Measurements from ENCODE around the gene POLE3. TPM values are rescaled to one million over a fixed set of nuclear protein-coding genes. Genes with fewer than 3 reads are reported as not detected.

The POLE3 gene, protein sequence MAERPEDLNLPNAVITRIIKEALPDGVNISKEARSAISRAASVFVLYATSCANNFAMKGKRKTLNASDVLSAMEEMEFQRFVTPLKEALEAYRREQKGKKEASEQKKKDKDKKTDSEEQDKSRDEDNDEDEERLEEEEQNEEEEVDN
- total RNA-seq (46.1 and 50.3 TPM in 2 replicates), polyA plus RNA-seq (60.7 and 97.8 TPM in 2 replicates), polyA minus RNA-seq (41.2 and 53.9 TPM in 2 replicates)
- total RNA-seq (2013) = 69.2 TPM

- H3K27me3 Mint-ChIP-seq = no peaks in the 10 kb centered on the region
- intact Hi-C loops (cut with micrococcal nuclease) = loop anchor here (1.0 to 10.0 kb wide), 7 partner anchors 9 to 256 kb away; partner anchors contain the start of genes ALAD, CDC26, HDHD3 and PRPF4
- WGBS (ENCODE audit: insufficient coverage) = under 1% methylated on average over 61 of the region's 61 CpGs
- H3K4me3 Mint-ChIP-seq = peak within 1 kb of the TSS; percentile 100
- ChIA-PET POLR2A (interaction anchor here (0.5 to 3.2 kb wide), 11 partner anchors 10 to 248 kb away, joined by 3 to 44 read pairs (median 6); partner anchors contain the start of genes ALAD, CDC26, FKBP15 and HDHD3), CTCF (interaction anchor here (0.6 to 3.8 kb wide), 17 partner anchors 9 to 248 kb away, joined by 3 to 46 read pairs (median 5); partner anchors contain the start of genes ALAD, CDC26 and PRPF4)
- H3K9me3 ChIP-seq (ENCODE audit: control extremely low read depth in 1 of 3, control insufficient read depth in 2 of 3, insufficient read depth in 1 of 3, low read length in 2 of 3) = no peaks in the 10 kb centered on the region
- H3K4me2 ChIP-seq (replicated peaks; ENCODE audit: low read depth, low read length, poor library complexity, severe bottlenecking) = peak within 1 kb of the TSS; percentile 85
- peak within 1 kb of the TSS; percentile 100 for H3K27ac Mint-ChIP-seq
- peak within 1 kb of the TSS; percentile 92 to 97 for H3K27ac ChIP-seq (ENCODE audit: low read length in 2 of 2)
- H3K9ac ChIP-seq (ENCODE audit: low read length) = peak within 1 kb of the TSS; percentile 93
- peaks cover 21% of the 10 kb centered on the region for H3K79me2 ChIP-seq (ENCODE audit: control insufficient read depth, insufficient read depth, low read length)
- H3K4me1 ChIP-seq (ENCODE audit: control insufficient read depth in 2 of 2, insufficient read depth in 2 of 2, low read length in 2 of 2) = peaks cover 8 to 17% of the 10 kb centered on the region in 2 donors
- H3K4me3 ChIP-seq (ENCODE audit: control extremely low read depth in 1 of 5, extremely low read depth in 1 of 5, insufficient read depth in 1 of 5, low read depth in 2 of 5, low read length in 4 of 5) = peak within 1 kb of the TSS; percentile 74 to 100 (median 97)
- H3K27me3 ChIP-seq (replicated peaks in 1 of 4; ENCODE audit: control extremely low read depth in 1 of 4, control insufficient read depth in 3 of 4, insufficient read depth in 4 of 4, low read length in 3 of 4) = no peaks in the 10 kb centered on the region
- no peaks in the 10 kb centered on the region for H4K20me1 ChIP-seq (ENCODE audit: control insufficient read depth, insufficient read depth, low read length, poor library complexity, severe bottlenecking)
- peak; percentile 89 for ATAC-seq (ENCODE audit: low read depth)
- no peaks in the 10 kb centered on the region for H3K9me3 Mint-ChIP-seq (ENCODE audit: insufficient read depth)
- TF ChIP-seq, protein P1, sequence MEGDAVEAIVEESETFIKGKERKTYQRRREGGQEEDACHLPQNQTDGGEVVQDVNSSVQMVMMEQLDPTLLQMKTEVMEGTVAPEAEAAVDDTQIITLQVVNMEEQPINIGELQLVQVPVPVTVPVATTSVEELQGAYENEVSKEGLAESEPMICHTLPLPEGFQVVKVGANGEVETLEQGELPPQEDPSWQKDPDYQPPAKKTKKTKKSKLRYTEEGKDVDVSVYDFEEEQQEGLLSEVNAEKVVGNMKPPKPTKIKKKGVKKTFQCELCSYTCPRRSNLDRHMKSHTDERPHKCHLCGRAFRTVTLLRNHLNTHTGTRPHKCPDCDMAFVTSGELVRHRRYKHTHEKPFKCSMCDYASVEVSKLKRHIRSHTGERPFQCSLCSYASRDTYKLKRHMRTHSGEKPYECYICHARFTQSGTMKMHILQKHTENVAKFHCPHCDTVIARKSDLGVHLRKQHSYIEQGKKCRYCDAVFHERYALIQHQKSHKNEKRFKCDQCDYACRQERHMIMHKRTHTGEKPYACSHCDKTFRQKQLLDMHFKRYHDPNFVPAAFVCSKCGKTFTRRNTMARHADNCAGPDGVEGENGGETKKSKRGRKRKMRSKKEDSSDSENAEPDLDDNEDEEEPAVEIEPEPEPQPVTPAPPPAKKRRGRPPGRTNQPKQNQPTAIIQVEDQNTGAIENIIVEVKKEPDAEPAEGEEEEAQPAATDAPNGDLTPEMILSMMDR (IDR thresholded peaks at IDR 0.05) = peak; percentile 14
- no peak for TF ChIP-seq EZH2 (IDR thresholded peaks at IDR 0.05; ENCODE audit: borderline replicate concordance, insufficient read depth, low read depth, low read length, poor library complexity, severe bottlenecking)
- H3K4me1 Mint-ChIP-seq = peaks cover 32% of the 10 kb centered on the region
- peaks cover 0 to 16% of the 10 kb centered on the region in 2 experiments for H3K36me3 ChIP-seq (replicated peaks in 1 of 2; ENCODE audit: control extremely low read depth in 1 of 2, control insufficient read depth in 1 of 2, extremely low read depth in 1 of 2, insufficient read depth in 2 of 2, low read length in 1 of 2)
- peak; percentile 98 for DNase-seq
- H2AFZ ChIP-seq (ENCODE audit: insufficient read depth, low read depth, low read length, poor library complexity, severe bottlenecking) = peak within 1 kb of the TSS; percentile 87
Observed at GRCh38 chr9:113410207-113410864, at the start of gene POLE3, which contains the start of gene C9orf43. TSS of gene POLE3 (minus strand) at chr9:113410675. CDS start at chr9:113410293, 382 bp downstream. TSS of gene C9orf43 (plus strand) at chr9:113410747. CDS start at chr9:113413494, 2,747 bp downstream.

Measured in B cell (primary cell).